HG03439 (cell line): ENCODE data around the gene PDE8B.
"Not testable (repeated sequence)": the region's sequence is repeated elsewhere in the genome, so short reads cannot be mapped to it uniquely, and the experiment has no call there.

ENCODE experiments used
- ATAC-seq: cut with Tn5 transposase; IDR thresholded peaks from one replicate; pipeline ENCODE4 v1.9.1; 2021; ENCODE audit warnings: mild to moderate bottlenecking, moderate library complexity; ENCODE audit not compliant: unreplicated experiment

PDE8B gene

GRCh38 chr5:77427998-77428397 lies 217.5 kb downstream of the PDE8B start:
- no peak for ATAC-seq

GRCh38 chr5:77428526-77428925 lies 218.0 kb downstream of the PDE8B start:
- no peak for ATAC-seq

GRCh38 chr5:77430726-77431125 lies 220.2 kb downstream of the PDE8B start:
- no peak for ATAC-seq

- ATAC-seq = no peak
Observed at GRCh38 chr5:77431286-77431685, 220.8 kb downstream of the PDE8B start.

DNA sequence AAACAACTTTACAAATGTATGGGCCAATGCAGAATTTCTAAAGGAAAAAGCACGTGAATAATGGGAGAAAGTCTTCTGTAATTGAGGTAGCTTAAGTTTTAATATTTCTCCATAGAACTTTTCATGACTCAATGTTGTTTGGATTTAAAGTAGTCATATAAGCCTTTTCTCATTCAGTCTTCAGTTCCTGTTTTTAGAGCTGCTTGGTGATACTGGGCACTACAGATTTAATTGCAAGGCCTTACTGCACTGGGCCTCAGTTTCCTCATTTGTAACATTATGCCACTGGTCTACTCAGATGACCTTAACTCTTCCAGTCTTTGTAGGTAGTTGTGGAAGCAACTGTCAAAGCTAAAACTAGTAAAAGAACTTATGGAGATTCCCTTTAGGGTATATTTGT lies 221.2 kb downstream of the PDE8B start:
- no peak for ATAC-seq

GRCh38 chr5:77437194-77437593 lies 226.7 kb downstream of the PDE8B start:
- ATAC-seq = no peak

DNA sequence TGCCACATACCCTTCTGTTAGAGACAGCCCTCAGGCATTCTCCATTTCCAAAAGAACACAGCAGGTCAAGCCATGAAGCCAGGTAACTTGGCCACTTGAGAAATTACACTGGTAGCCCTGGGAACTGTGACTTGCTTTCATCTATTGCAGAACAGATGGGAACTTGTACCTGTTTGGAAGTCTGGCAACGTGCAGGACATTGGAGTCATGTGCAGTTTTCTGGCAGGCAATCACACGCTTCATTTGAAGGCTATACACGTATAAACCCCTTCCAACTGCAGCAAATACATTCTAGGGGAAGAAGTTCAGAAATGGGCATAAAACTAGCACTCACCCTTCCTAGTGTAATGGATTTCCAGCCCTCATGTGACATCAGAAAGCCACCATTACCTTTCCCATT lies 227.6 kb downstream of the PDE8B start:
- ATAC-seq = no peak

- ATAC-seq = no peak
Observed at GRCh38 chr5:77443670-77444069, 233.2 kb downstream of the PDE8B start.

- ATAC-seq = no peak
Observed at GRCh38 chr5:77444356-77444755, 233.9 kb downstream of the PDE8B start.

DNA sequence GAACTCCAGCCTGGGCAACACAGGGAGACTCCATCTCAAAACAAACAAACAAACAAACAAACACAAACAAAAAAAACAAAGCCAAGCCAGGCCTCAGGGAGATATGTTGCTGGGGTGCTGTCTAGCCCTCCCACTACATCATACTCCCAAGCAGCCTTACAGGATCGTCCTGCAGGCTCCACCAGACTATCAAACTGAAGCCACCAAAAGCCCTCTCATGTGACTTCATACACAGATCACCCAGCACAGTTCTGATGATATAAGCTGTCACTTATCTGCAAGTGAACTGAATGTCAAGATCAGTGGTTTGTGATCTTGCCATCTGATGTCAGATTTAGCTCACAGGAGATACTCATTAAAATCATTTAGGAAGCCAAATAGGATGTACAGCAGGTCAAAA lies 238.4 kb downstream of the PDE8B start:
- no peak for ATAC-seq

DNA sequence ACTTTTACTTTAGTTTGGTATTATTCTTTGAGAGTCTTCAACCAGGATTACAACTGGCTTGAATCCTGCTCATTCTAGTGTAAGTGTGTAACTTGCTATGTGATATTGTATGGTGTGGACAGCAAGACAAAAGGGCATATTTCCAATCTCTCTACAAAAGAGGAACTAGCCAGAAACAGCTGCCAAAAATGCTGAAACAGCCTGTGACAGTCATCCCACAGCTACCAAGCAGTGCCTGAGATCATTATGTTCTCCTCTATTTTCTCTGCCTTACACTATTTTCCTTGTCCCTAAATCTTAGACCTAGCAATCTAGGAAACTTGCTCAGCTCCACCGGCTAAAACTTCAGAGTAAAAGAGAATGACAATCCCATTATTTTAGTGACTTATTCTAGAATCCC lies 238.8 kb downstream of the PDE8B start:
- ATAC-seq = no peak

- no peak for ATAC-seq
Observed at GRCh38 chr5:77449981-77450380, 239.5 kb downstream of the PDE8B start.

GRCh38 chr5:77452351-77452750 lies 241.9 kb downstream of the PDE8B start:
- no peak for ATAC-seq

DNA sequence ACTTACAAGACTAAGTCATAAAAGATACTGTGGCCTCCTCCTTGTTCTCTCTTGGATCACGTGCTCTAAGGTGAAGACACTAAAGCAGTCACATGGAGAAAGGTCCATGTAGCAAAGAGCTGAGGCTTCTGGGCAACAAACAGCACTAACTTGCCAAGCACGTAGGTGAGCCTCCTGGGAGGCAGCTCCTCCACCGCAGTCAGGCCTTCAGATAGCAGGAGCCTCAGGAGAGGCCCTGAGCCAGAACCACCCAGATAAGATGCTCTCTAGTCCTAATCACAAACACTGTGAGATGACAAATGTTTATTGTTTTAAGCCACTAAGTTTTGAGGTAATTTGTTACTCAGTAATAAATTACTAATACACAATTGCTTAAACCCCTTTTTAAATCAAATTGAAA lies 243.6 kb downstream of the PDE8B start:
- ATAC-seq = no peak

- ATAC-seq = no peak
Observed at GRCh38 chr5:77461287-77461686, 250.8 kb downstream of the PDE8B start.

DNA sequence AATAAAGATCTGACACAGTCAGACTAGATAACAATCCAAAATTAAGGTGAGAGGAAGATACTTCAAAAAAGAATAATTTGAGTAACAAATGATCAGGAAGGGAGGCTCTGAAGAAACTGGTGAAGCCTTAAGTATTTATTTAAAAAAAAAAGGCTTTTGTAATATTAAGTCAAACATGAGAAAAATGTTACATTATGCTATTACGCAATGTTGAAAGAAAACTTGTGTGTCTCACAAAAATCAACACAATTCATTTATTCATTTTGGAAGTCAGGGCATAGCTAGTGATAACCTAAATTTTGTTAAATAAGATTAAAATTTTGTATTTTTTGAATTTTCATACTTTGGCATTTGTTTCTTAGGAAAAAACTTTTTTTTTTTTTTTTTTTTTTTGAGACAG lies 253.4 kb downstream of the PDE8B start:
- no peak for ATAC-seq

DNA sequence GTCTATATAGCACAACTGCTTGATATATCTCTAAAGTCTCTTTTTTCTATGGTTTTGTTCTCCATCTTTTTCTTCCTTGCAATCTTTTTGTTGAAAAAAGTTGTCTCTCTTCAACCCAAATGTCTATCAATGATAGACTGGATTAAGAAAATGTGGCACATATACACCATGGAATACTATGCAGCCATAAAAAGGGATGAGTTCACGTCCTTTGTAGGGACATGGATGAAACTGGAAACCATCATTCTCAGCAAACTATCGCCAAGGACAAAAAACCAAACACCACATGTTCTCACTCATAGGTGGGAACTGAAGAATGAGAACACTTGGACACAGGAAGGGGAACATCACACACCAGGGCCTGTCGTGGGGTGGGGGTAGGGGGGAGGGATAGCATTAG lies 258.4 kb downstream of the PDE8B start:
- ATAC-seq = not testable (repeated sequence)

- not testable (repeated sequence) for ATAC-seq
Observed at GRCh38 chr5:77475041-77475440, 264.6 kb downstream of the PDE8B start.
